GM19397 (cell line): ENCODE results near the gene LIN28A.
A peak's percentile ranks its signal among the peaks of the same experiment; 100 is the strongest.

Source experiments
- ATAC-seq: cut with Tn5 transposase; IDR thresholded peaks from one replicate; pipeline ENCODE4 v1.9.1; 2021; ENCODE audit warnings: mild to moderate bottlenecking, moderate library complexity; ENCODE audit not compliant: unreplicated experiment

The LIN28A gene

DNA sequence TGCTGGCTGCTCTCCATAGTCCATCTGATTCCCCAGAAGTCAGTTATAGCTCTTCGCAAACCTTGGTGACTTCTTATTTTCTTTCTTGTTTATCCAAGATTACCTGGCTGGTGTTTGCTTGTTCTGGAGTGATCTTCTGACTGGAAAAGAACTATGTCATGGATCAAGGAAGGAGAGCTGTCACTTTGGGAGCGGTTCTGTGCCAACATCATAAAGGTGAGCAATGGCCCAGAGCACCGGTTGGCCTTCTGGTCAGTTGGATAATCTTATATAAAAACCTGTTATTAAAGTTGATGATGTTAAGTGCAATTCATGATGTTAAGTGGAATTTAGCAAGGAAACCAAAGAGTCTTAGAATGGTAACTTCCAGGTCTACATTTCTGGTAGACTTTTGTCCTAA, 22.2 kb downstream of the LIN28A start:
- ATAC-seq = no peak

DNA sequence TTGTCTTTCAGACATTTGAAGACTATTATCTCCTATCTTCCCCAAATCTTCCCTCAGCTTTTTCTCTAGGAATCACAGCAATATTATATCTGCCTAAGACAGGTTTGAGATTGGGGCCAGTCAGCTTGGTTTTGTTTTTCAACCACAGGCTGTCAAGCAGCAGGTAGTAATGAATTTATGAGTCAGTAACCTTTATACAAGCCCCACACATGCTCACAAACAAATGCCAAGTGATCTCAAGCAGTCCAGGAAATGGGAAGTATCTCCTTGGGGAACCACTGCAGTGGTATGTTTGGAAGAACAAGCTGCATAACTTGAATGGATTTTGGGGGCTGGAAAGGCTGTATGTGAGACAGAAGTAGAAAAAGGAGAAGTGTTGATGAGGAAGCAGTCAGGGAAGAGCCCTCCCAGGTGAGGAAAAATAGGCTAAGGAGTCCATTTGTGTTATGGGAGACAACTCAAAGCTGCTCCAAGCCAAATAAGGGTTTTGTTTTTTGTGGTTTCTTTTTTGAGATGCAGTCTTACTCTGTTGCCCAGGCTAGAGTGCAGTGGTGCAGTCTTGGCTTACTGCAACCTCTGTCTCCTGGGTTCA, 23.6 kb downstream of the LIN28A start:
- ATAC-seq = no peak

DNA sequence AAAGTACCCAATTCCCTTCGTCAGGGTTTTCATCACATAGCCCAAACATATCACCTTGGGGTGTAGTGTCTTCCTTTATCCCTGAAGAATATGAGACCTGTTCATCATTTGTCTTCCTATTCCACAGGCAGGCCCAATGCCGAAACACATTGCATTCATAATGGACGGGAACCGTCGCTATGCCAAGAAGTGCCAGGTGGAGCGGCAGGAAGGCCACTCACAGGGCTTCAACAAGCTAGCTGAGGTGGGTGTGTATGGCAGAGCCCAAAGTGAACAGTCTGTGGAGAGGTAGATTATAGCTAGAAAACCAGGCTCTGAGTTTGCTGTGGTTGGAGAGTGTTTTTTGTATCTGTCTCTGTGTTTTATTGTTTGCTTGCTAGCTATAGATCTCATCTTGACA, 27.4 kb downstream of the LIN28A start:
- ATAC-seq = no peak

GRCh38 chr1:26440259-26440658, 29.6 kb downstream of the LIN28A start:
- no peak for ATAC-seq

- no peak for ATAC-seq
Measured at GRCh38 chr1:26449868-26450267, 39.3 kb downstream of the LIN28A start.

DNA sequence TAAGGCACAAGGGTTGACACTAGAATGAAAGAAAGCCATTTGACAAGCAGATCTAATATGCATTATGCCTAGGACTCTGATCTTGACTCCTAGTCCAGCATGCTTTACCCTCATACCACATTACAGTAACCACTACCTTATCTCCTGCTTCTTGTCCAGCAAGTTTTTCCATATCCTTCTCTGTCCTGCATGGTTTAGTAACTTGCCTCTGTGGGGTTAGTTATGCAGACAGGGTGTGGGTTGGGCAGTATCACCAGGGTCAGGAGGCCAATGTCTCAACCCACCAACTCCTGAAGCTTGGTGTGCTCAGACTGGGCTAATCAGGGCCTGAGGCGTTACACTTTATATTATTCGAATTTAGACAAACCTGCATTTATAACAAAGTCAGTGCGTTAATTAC, 40.3 kb downstream of the LIN28A start:
- ATAC-seq = no peak

DNA sequence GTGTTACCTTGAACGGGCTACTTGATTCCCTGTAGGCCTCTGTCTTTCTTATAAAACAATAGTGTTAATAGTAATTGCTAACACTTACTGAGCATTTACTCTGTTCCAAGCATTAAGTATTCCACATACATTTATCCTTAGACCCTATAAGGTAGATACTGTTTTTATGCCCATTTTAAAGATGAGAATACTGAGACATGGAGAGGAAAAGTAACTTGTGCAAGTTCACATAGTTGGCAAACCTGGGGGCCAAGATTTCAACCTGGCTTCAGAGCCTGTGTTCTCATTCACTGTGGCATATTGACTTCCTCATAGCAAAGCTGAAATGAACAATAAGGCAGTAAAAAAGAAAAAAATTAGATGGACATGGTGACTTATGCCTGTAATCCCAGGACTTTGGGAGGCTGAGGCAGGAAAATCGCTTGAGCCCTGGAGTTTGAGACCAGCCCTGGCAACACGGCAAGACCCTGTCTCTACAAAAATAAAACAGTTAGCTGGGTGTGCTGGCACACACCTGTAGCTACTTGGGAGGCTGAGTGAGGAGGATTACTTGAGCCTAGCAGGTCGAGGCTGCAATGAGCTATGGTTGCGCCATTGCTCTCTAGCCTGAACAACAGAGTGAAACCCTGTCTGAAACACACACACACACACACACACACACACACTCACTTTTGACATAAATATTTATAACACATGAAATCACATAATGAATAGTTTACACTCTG, 42.0 kb downstream of the LIN28A start:
- no peak for ATAC-seq

DNA sequence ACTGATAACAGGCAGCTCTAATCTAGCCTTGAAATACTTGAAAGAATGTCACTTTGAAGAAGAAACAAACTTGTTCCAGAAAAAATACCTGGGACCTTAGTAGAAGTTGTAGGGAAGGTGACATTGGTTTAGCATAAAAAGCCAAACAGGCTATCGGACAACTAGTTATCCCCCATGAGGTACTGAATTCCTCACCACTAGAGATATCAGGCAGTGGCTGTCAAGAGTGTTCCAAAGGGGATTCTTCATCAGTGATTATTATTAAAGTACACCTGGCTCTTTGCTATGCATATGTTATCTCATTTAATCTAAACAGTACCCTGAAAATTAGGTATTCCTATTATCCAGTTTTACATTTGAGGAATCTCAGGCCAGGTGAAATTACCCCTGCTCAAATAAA, 48.5 kb downstream of the LIN28A start:
- ATAC-seq = no peak

DNA sequence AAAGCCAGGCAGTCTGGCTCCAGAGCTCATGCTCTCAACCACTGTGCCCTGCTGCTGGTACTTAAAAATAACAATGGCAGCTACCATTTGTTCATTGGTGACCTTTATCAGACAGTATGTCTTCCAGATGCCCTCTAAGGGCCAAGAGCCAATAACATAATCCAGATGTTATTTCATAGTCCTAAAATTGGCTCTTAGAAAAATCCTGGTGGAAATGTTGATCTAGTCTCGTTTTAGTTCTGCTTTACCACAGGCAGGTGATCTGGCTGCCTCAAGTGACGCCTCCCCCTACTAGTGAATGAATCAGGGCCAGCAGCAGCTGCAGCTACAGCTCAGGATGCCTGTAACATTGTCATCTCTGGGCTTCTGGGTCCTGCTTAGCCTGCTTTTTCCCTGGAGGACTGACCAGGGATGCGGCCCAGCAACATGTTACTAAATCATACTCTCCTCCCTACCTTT, 49.0 kb downstream of the LIN28A start:
- ATAC-seq = no peak

GRCh38 chr1:26468911-26469310, 58.3 kb downstream of the LIN28A start:
- ATAC-seq = no peak

GRCh38 chr1:26469558-26469957, 58.9 kb downstream of the LIN28A start:
- no peak for ATAC-seq

DNA sequence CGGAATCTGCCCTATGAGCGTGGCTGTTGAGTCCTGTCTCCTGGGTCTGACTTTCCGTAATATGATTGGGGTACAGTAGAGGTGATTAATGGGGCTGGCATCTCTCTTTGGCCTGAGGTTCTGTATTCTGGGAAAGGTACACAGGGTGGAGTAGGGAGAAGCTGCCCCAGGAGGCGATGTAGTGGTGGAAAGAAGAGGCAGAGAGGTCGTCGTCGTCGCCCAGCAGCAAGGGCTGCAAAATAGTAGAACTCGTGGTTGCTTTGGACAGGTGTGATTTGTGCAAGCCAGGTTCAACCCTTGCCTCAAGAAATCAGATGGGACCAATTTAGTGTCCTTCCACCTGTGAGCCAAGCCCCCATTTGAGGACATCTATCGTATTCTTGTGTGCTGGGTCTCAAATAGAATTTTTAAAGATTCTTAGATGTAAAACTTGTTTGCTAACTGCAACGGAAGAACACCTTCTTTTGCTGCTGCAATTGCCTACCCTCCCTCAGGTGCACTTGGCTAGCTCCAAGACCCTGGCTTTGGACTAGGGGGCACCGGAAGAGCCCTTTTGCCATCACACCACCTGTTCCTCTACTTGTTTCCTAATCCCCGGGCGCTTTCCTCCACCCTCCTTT, 60.4 kb downstream of the LIN28A start:
- no peak for ATAC-seq

GRCh38 chr1:26471498-26472319, 61.1 kb downstream of the LIN28A start:
- ATAC-seq = no peak

- peak; percentile 46 for ATAC-seq
Measured at GRCh38 chr1:26472320-26472900, 61.8 kb downstream of the LIN28A start, which contains the start of gene HMGN2. Gene HMGN2, plus strand, starts transcription at chr1:26472440. Its CDS starts 173 bp downstream, at chr1:26472613.

DNA sequence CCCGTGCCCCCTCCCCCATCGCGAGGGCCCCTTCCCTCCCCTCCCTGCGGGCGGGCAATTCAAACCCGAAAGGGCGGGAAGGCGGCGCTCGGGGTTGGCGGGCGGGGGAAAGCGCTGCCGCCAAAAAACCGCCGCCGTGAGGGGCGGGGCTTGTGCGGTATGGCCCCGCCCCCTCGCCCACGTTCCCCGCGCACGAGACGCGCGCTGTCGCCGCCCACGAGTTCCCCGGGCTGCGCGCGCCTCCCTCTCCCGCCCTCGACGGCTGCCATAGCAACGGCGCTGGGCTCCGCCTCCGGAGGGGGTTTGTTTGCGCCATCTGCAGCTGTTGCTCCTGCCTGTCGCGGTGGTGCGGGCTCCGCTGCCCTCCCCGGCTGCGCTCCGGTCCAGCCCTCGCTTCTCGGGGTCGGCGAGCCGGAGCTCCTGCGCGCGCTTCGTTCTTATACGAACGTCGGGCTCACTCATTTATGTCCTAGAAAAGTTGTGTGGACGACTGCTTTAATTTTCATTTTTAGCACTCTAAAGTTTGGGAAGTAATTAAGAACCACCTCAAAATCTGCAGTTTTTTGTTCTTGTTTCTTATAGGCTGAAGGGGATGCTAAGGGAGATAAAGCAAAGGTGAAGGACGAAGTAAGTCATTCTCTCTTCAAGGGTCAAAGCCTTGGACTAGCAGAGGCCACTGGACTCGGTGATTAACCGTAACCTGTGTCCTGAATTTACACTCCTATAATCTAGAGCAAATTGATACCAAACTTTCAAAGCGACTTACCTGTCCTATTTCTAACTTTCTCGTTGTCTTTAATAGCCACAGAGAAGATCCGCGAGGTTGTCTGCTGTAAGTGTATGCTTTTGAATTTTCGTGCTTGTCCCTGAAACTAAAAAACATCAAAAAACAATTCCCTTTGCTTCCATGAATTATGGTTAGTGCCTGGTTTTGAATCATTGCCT, 62.6 kb downstream of the LIN28A start:
- peak; percentile 69 for ATAC-seq

DNA sequence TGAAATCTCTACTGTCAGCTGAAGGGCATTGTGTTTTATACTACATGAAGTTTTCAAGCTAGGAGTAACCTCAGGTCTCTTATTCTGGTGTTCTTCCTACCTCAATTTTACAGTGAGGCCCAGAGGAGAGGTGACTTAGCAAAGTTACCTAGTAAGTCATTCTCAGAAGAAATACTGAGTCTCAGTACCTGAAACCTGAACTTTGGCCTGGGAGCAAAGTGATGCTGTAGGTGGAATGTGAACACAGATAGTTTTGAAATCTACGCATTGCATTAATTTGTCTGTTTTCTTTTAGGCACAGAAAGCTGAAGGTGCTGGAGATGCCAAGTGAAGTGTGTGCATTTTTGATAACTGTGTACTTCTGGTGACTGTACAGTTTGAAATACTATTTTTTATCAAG, 64.2 kb downstream of the LIN28A start:
- ATAC-seq = no peak

DNA sequence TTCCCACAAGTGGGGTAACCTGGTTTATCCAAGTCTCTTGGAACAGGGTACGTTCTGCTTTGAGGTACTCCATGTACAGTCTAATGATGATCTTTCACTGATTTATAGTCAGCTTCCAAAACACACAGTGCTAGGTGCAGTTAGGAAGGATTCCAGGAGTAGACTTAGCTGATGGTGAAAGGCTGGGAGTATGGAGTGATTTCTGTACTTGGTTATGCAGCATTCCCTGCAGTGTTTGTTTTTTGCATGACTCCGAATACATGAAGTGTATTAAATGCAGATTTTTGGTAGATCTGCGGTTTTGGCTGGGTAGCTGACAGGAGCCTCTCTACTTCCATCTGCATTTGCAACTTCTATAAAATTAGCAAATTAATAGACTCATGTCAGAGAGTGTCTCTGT, 65.4 kb downstream of the LIN28A start:
- no peak for ATAC-seq

DNA sequence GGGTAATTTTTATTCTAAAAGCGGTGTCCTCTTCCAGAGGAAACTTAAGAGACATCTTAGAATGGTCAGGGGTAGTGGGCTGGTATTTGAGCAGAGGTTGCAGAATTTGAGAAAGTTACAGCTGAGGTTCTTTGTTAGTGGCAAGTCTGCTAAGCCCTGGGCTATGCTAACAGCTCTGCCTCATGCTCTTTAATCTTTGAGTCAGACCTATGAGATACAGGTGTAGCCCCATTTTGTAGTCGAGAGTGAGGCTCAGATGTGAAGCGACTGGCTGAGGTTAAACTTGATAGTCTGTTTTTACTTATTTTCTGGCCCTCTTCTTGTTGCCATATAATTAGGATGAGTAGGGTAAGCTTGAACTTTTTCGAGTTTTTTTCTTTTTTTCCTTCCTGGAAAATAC, 66.3 kb downstream of the LIN28A start:
- ATAC-seq = no peak

- ATAC-seq = no peak
Measured at GRCh38 chr1:26477446-26478152, 67.0 kb downstream of the LIN28A start.
